Muscle of leg (tissue), 11 donors: ENCODE data around the gene RETREG1. TPM values are rescaled to one million over a fixed set of nuclear protein-coding genes. Genes with fewer than 3 reads are reported as not detected.

Source experiments
- DNase-seq: peaks from one replicate; pipeline ENCODE4 v3.0.0; 2013
- H3K27ac ChIP-seq: one replicate; pipeline ENCODE4 v1.5.1; 2013; ENCODE audit warnings: mild to moderate bottlenecking, low read length, control low read depth
- H3K27me3 ChIP-seq: one replicate; pipeline ENCODE4 v1.6.1; 2013; ENCODE audit warnings: low read length; ENCODE audit not compliant: control insufficient read depth, insufficient read depth
- H3K36me3 ChIP-seq: one replicate; pipeline ENCODE4 v1.6.1; 2013; ENCODE audit warnings: low read length; ENCODE audit not compliant: control insufficient read depth, insufficient read depth
- H3K4me1 ChIP-seq: one replicate; pipeline ENCODE4 v1.6.1; 2013; ENCODE audit warnings: low read length; ENCODE audit not compliant: control insufficient read depth, insufficient read depth
- H3K4me3 ChIP-seq: one replicate; pipeline ENCODE4 v1.5.1; 2013; ENCODE audit warnings: low read length, control low read depth
- H3K9me3 ChIP-seq: replicated peaks from 2 replicates; pipeline ENCODE4 v1.6.1; 2013; ENCODE audit warnings: low read depth, low read length; ENCODE audit not compliant: control insufficient read depth
- WGBS: methylation state at CpG from one replicate; pipeline ENCODE4 v1.1.5; 2013; ENCODE audit warnings: missing lambda C conversion rate; ENCODE audit not compliant: insufficient coverage; 5-methylcytosine and 5-hydroxymethylcytosine counted together
- polyA plus RNA-seq, 8 donors: library from polyadenylated mRNA; unstranded; fragments of 120-200 nt; gene quantifications; one replicate each; pipeline versions ENCODE4 v1.2.1 to v1.2.3, GENCODE V29; 2013; ENCODE audit warnings: inconsistent platforms in 1 of 8, low replicate concordance in 1 of 8; ENCODE audit not compliant: insufficient read length in 8 of 8, insufficient read depth in 1 of 8
- total RNA-seq: library from RNA; stranded (reverse); fragments of 120-200 nt; gene quantifications from one replicate; pipeline ENCODE4 v1.2.4, GENCODE V29; 2013

RETREG1 gene
- total and polyA plus RNA-seq, 9 donors: 48.7 to 70.0 (median 56.4) TPM

- no peaks in the 10 kb centered on the region for H3K4me1 ChIP-seq
- WGBS: 87% methylated on average over 6 of the region's 10 CpGs
- no peak overlapping the region for H3K27ac ChIP-seq
- H3K4me3 ChIP-seq: no peak overlapping the region
- DNase-seq: no peak
- H3K27me3 ChIP-seq: no peaks in the 10 kb centered on the region
- no peaks in the 10 kb centered on the region for H3K36me3 ChIP-seq
- H3K9me3 ChIP-seq: no peaks in the 10 kb centered on the region
These were observed 28.2 kb downstream of the RETREG1 start for GRCh38 chr5:16588434-16589214.

GRCh38 chr5:16586556-16586955 is 30.2 kb downstream of the RETREG1 start:
- Histone ChIP-seq H3K27me3 (no peaks in the 10 kb centered on the region), H3K9me3 (no peaks in the 10 kb centered on the region), H3K4me1 (no peaks in the 10 kb centered on the region), H3K36me3 (no peaks in the 10 kb centered on the region), H3K4me3 (no peak overlapping the region), H3K27ac (no peak overlapping the region)
- no CpG with 5 or more reads among the region's 3 CpGs for whole genome bisulfite sequencing
- DNase-seq: no peak

DNA sequence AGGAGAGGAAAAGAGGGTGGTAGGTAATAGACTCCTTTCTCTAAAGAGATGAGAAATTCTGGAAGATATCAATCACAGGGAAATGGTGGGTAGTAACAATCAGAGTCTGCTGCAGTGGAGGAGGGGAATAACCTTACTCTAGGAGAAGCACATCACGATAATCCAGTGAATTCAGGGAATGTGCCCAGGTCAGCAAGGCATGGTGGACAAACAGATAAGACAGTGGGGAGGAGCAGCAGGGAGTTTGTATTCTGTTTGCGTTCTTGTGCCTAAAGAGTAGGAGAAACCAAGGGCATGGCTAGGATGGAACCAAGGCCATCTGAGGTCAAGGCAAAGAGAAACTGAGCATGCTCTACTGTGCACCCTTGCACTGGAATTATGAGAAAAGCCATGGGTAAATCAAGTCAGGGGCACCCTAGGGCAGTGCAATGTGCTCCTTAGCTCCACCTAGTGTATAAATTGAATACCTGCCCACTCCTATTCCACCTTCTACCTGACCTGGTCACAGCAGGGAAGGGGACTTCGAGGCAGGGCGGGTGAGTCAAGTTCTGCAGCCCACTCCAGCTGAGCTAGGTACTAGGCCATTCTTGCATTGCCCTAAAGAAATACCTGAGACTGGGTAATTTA is 31.6 kb downstream of the RETREG1 start:
- no peak overlapping the region for H3K27ac ChIP-seq
- H3K27me3 ChIP-seq: no peaks in the 10 kb centered on the region
- WGBS: 80% methylated on average over 2 of the region's 4 CpGs
- no peak for DNase-seq
- H3K4me1 ChIP-seq: no peaks in the 10 kb centered on the region
- H3K36me3 ChIP-seq: no peaks in the 10 kb centered on the region
- H3K4me3 ChIP-seq: no peak overlapping the region
- no peaks in the 10 kb centered on the region for H3K9me3 ChIP-seq

DNA sequence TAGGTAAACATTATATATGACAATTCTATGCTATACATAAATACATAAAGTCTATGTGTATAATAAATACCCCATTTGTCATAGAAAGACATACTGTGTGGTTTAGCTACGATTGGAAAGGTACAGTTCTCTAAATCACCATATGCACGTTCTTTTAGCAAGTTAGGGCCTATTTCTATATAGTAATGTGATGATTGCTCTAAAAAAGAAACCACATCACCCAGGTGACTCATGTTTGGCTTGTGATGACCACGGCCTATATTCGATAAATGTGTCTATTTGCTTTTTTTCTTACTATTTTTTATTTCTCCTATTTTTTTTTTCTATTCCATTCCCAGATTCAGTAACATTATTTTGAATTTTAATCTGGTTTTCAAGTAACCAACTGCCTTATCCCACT is 34.7 kb downstream of the RETREG1 start:
- no peaks in the 10 kb centered on the region for H3K36me3 ChIP-seq
- H3K27ac ChIP-seq: no peak overlapping the region
- WGBS: no CpG with 5 or more reads among the region's 4 CpGs
- no peak overlapping the region for H3K4me3 ChIP-seq
- H3K27me3 ChIP-seq: no peaks in the 10 kb centered on the region
- no peaks in the 10 kb centered on the region for H3K9me3 ChIP-seq
- no peak for DNase-seq
- H3K4me1 ChIP-seq: no peaks in the 10 kb centered on the region

DNA sequence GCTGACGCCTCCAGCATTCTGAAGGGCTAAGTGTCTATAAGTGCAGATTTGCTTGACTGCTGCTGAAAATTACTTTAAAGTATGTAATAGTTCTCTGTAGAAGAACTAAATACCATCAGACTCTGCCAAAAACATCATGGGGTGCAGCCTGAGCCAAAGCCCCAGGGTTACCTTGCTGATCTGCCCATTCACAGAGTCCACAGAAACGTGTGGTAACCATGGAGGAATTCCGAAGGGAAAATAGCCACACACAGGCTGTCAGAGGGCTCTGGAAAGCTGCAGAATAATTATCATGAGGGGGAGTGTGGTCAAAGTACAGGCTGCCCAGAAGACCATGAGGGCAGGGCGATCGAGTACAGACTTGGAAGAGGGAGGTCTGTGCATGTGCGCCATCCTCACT is 36.4 kb downstream of the RETREG1 start:
- H3K9me3 ChIP-seq: no peaks in the 10 kb centered on the region
- no peak overlapping the region for H3K27ac ChIP-seq
- H3K27me3 ChIP-seq: no peaks in the 10 kb centered on the region
- WGBS: 57% methylated on average over 4 of the region's 6 CpGs
- no peaks in the 10 kb centered on the region for H3K36me3 ChIP-seq
- no peak for DNase-seq
- H3K4me3 ChIP-seq: no peak overlapping the region
- no peaks in the 10 kb centered on the region for H3K4me1 ChIP-seq

DNA sequence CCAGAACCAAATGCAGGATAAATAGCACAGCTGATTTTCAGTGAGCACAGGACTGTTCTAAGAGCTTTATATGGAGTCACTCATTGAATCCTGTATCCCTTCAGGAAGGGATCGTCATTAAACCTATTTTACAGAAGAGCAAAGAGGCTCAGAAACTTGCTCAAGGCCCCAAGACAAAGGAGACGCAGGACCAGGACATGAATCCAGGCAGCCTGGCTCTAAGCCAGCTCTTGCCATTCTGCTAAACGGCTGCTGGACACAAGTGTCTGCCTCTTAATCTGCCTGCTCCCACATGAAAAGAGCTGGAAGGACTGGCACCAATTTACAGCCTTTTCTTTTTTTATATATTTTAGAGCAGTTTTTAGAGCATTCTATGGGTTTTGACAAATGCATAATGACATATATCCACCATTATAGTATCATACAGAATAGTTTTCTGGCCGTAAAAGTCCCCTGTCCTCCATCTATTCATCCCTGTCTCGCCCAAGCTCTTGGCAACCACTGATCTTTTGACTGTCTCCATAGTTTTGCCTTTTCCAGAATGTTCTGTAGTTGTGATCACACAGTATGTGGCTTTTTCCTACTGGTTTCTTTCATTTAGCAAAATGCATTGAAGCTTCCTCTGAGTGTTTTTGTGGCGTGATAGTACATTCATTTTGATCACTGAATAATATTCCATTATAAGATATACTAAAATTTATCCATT is 37.5 kb downstream of the RETREG1 start:
- H3K4me1 ChIP-seq: no peaks in the 10 kb centered on the region
- H3K27ac ChIP-seq: no peak overlapping the region
- DNase-seq: peak; percentile 24
- no peaks in the 10 kb centered on the region for H3K36me3 ChIP-seq
- no peak overlapping the region for H3K4me3 ChIP-seq
- WGBS: 47% methylated on average over 2 of the region's 6 CpGs
- no peaks in the 10 kb centered on the region for H3K9me3 ChIP-seq
- H3K27me3 ChIP-seq: no peaks in the 10 kb centered on the region

GRCh38 chr5:16578474-16578883 is 38.3 kb downstream of the RETREG1 start:
- H3K27me3 ChIP-seq: no peaks in the 10 kb centered on the region
- H3K4me3 ChIP-seq: no peak overlapping the region
- no peak for DNase-seq
- H3K4me1 ChIP-seq: no peaks in the 10 kb centered on the region
- H3K36me3 ChIP-seq: no peaks in the 10 kb centered on the region
- WGBS: 94% methylated on average over 3 of the region's 4 CpGs
- H3K27ac ChIP-seq: no peak overlapping the region
- H3K9me3 ChIP-seq: no peaks in the 10 kb centered on the region

- Histone ChIP-seq H3K27me3 (no peaks in the 10 kb centered on the region), H3K36me3 (no peaks in the 10 kb centered on the region), H3K9me3 (no peaks in the 10 kb centered on the region), H3K4me1 (no peaks in the 10 kb centered on the region), H3K27ac (no peak overlapping the region), H3K4me3 (no peak overlapping the region)
- WGBS: 90% methylated on average over 5 of the region's 11 CpGs
- no peak for DNase-seq
These were observed 39.1 kb downstream of the RETREG1 start for GRCh38 chr5:16577677-16578076.

GRCh38 chr5:16574789-16575721 is 41.7 kb downstream of the RETREG1 start:
- H3K9me3 ChIP-seq: no peaks in the 10 kb centered on the region
- no peaks in the 10 kb centered on the region for H3K36me3 ChIP-seq
- H3K4me3 ChIP-seq: no peak overlapping the region
- H3K27me3 ChIP-seq: no peaks in the 10 kb centered on the region
- no peaks in the 10 kb centered on the region for H3K4me1 ChIP-seq
- peak; percentile 39 for DNase-seq
- WGBS: 49% methylated on average over 9 of the region's 12 CpGs
- H3K27ac ChIP-seq: no peak overlapping the region
